Ishikawa (cell line): Measurements from ENCODE around the gene LRPAP1.

Source experiments
- CEBPB ChIP-seq: IDR thresholded peaks from 2 replicates; pipeline ENCODE4 v1.6.1; 2012
- CREB1 ChIP-seq: IDR thresholded peaks from 2 replicates; pipeline ENCODE4 v1.6.1; 2012; ENCODE audit warnings: low read depth
- EGR1 ChIP-seq: IDR thresholded peaks from 2 replicates; pipeline ENCODE4 v1.6.1; 2012
- EP300 ChIP-seq: IDR thresholded peaks from 2 replicates; pipeline ENCODE4 v1.6.1; 2012; ENCODE audit warnings: borderline replicate concordance
- FOXM1 ChIP-seq: IDR thresholded peaks from 2 replicates; pipeline ENCODE4 v1.6.1; 2012; ENCODE audit warnings: low read depth, borderline replicate concordance
- MAX ChIP-seq: IDR thresholded peaks from 2 replicates; pipeline ENCODE4 v1.6.1; 2012
- NFIC ChIP-seq: IDR thresholded peaks from 2 replicates; pipeline ENCODE4 v1.6.1; 2012
- RAD21 ChIP-seq: IDR thresholded peaks from 2 replicates; pipeline ENCODE4 v1.6.1; 2012; ENCODE audit warnings: low read depth
- TAF1 ChIP-seq: IDR thresholded peaks from 2 replicates; pipeline ENCODE4 v1.6.1; 2012; ENCODE audit warnings: low read depth, mild to moderate bottlenecking
- TCF12 ChIP-seq: IDR thresholded peaks from 2 replicates; pipeline ENCODE4 v1.6.1; 2012; ENCODE audit warnings: low read depth
- TEAD4 ChIP-seq: IDR thresholded peaks from 2 replicates; pipeline ENCODE4 v1.6.1; 2012
- YY1 ChIP-seq: IDR thresholded peaks from 2 replicates; pipeline ENCODE4 v1.6.1; 2012; ENCODE audit warnings: low read depth
- ZBTB7A ChIP-seq: IDR thresholded peaks from 2 replicates; pipeline ENCODE4 v1.6.1; 2012; ENCODE audit warnings: low read depth
- TF ChIP-seq, protein P1 (sequence below): IDR thresholded peaks from 2 replicates; pipeline ENCODE4 v1.6.1; 2012
- TF ChIP-seq, protein P2 (sequence below): IDR thresholded peaks from 2 replicates; pipeline ENCODE4 v1.6.1; 2012; ENCODE audit warnings: low read depth, mild to moderate bottlenecking

The LRPAP1 gene

DNA sequence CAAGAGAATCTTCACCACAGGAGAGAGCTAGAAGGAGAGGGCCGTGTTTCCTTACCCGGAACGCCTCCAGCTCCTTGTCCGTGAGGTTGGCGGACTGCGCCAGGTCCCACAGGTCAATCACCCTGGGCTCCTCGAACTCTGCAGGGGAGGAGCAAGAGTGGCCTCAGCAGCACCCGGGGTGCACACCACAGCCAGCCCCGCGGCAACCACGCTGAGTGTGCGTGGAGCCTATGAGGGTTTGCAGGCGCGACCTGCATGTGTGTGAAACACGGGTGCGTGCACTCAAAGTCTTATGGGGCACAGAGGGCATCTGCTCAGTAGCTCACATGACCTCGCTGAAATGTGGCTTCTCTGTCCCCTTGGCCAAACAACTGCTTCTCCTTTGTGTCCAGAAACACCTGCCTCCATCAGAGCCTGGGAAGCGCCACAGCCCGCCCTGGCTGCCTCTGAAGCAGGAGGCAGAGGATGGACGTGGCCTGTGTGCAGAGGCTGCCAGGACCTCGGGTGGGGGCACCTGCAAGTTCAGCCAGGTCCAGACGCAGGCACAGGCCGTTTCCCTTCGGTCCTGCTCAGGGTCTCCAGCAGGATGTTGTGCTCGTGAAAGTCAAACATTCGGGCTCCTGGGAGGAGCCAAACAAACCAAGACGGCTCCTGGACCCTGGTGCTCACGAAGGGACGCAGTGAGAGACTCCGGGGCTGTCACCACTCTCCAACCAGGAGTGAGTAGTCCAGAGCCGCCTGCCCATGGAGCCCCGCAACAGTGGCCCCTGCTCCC is 16.0 kb downstream of the LRPAP1 start:
- TF ChIP-seq, protein P1, sequence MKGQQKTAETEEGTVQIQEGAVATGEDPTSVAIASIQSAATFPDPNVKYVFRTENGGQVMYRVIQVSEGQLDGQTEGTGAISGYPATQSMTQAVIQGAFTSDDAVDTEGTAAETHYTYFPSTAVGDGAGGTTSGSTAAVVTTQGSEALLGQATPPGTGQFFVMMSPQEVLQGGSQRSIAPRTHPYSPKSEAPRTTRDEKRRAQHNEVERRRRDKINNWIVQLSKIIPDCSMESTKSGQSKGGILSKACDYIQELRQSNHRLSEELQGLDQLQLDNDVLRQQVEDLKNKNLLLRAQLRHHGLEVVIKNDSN = no peak
- no peak for TF ChIP-seq TAF1
- TF ChIP-seq TEAD4 = no peak
- TF ChIP-seq EP300 = no peak
- no peak for TF ChIP-seq RAD21
- TF ChIP-seq MAX = no peak
- TF ChIP-seq TCF12 = no peak
- TF ChIP-seq, protein P2, sequence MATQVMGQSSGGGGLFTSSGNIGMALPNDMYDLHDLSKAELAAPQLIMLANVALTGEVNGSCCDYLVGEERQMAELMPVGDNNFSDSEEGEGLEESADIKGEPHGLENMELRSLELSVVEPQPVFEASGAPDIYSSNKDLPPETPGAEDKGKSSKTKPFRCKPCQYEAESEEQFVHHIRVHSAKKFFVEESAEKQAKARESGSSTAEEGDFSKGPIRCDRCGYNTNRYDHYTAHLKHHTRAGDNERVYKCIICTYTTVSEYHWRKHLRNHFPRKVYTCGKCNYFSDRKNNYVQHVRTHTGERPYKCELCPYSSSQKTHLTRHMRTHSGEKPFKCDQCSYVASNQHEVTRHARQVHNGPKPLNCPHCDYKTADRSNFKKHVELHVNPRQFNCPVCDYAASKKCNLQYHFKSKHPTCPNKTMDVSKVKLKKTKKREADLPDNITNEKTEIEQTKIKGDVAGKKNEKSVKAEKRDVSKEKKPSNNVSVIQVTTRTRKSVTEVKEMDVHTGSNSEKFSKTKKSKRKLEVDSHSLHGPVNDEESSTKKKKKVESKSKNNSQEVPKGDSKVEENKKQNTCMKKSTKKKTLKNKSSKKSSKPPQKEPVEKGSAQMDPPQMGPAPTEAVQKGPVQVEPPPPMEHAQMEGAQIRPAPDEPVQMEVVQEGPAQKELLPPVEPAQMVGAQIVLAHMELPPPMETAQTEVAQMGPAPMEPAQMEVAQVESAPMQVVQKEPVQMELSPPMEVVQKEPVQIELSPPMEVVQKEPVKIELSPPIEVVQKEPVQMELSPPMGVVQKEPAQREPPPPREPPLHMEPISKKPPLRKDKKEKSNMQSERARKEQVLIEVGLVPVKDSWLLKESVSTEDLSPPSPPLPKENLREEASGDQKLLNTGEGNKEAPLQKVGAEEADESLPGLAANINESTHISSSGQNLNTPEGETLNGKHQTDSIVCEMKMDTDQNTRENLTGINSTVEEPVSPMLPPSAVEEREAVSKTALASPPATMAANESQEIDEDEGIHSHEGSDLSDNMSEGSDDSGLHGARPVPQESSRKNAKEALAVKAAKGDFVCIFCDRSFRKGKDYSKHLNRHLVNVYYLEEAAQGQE = no peak
- no peak for TF ChIP-seq YY1
- TF ChIP-seq NFIC = no peak
- no peak for TF ChIP-seq EGR1
- no peak for TF ChIP-seq FOXM1

- TF ChIP-seq EP300 (no peak), CREB1 (no peak), FOXM1 (no peak), NFIC (no peak), ZBTB7A (no peak)
- TF ChIP-seq, protein P1 = no peak
These were observed 16.6 kb downstream of the LRPAP1 start for GRCh38 chr4:3515646-3516045.

- TF ChIP-seq CEBPB (no peak), TAF1 (no peak), RAD21 (peak; percentile 29; the same call in 1 of the 2 replicates)
These were observed 17.3 kb downstream of the LRPAP1 start for GRCh38 chr4:3514806-3515501.

GRCh38 chr4:3514221-3514780 is 17.9 kb downstream of the LRPAP1 start:
- TF ChIP-seq CEBPB (no peak), ZBTB7A (no peak), TAF1 (no peak), MAX (no peak), EGR1 (no peak), RAD21 (no peak), EP300 (no peak), FOXM1 (no peak), CREB1 (no peak), TEAD4 (no peak), NFIC (no peak), TCF12 (no peak), YY1 (no peak)
- TF ChIP-seq, protein P1 = no peak
- TF ChIP-seq, protein P2 = no peak

GRCh38 chr4:3513807-3514206 is 18.4 kb downstream of the LRPAP1 start:
- TF ChIP-seq CREB1 (no peak), RAD21 (no peak), TCF12 (no peak), TEAD4 (no peak), EP300 (no peak), NFIC (no peak), CEBPB (no peak)
- TF ChIP-seq, protein P1 = no peak
